NB4 (cell line): ENCODE measurements around the gene PIP5K1B.

ENCODE experiments used
- DNase-seq: peaks from one replicate; pipeline ENCODE4 v3.0.0; 2010; ENCODE audit warnings: low read depth
- H3K4me3 ChIP-seq: one replicate; pipeline ENCODE4 v1.5.1; 2011; ENCODE audit warnings: mild to moderate bottlenecking, low read depth, low read length, moderate library complexity
- MYC ChIP-seq: IDR thresholded peaks from 2 replicates; pipeline ENCODE4 v1.6.1; 2011; ENCODE audit warnings: low read depth, low read length
- POLR2A ChIP-seq: IDR thresholded peaks from 2 replicates; pipeline ENCODE4 v1.6.1; 2011; ENCODE audit warnings: mild to moderate bottlenecking; ENCODE audit not compliant: insufficient read length; ENCODE audit errors: extremely low read depth
- TF ChIP-seq, protein P1 (sequence below): IDR thresholded peaks from one replicate; pipeline ENCODE4 v1.5.1; 2012; ENCODE audit warnings: low read depth, low read length
- TF ChIP-seq, protein P2 (sequence below): IDR thresholded peaks from 2 replicates; pipeline ENCODE4 v1.6.1; 2011; ENCODE audit warnings: low read depth, low read length

The PIP5K1B gene

DNA sequence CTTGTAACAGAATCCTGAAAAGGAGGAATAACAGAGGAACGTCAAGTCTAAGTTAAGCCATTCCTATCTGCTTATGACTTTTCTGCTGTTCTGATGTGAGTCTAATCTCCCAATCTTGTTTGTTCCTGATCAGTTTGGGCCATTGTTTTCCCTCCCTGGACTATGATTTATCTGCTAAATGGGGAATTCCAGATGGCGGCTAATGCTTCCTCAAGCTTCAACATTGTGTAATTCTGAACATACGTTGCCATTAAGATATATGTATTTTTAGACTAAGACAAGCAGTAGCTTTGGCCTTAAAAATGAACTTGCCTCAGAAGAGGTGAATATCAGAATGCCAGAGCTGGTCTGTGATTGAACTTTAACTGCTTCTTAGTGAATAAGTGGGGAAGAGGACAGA lies 166.2 kb downstream of the PIP5K1B start:
- H3K4me3 ChIP-seq: no peak overlapping the region
- no peak for DNase-seq
- TF ChIP-seq, protein P1, sequence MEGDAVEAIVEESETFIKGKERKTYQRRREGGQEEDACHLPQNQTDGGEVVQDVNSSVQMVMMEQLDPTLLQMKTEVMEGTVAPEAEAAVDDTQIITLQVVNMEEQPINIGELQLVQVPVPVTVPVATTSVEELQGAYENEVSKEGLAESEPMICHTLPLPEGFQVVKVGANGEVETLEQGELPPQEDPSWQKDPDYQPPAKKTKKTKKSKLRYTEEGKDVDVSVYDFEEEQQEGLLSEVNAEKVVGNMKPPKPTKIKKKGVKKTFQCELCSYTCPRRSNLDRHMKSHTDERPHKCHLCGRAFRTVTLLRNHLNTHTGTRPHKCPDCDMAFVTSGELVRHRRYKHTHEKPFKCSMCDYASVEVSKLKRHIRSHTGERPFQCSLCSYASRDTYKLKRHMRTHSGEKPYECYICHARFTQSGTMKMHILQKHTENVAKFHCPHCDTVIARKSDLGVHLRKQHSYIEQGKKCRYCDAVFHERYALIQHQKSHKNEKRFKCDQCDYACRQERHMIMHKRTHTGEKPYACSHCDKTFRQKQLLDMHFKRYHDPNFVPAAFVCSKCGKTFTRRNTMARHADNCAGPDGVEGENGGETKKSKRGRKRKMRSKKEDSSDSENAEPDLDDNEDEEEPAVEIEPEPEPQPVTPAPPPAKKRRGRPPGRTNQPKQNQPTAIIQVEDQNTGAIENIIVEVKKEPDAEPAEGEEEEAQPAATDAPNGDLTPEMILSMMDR: no peak
- TF ChIP-seq POLR2A (no peak), MYC (no peak)
- TF ChIP-seq, protein P2, sequence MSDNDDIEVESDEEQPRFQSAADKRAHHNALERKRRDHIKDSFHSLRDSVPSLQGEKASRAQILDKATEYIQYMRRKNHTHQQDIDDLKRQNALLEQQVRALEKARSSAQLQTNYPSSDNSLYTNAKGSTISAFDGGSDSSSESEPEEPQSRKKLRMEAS: no peak

DNA sequence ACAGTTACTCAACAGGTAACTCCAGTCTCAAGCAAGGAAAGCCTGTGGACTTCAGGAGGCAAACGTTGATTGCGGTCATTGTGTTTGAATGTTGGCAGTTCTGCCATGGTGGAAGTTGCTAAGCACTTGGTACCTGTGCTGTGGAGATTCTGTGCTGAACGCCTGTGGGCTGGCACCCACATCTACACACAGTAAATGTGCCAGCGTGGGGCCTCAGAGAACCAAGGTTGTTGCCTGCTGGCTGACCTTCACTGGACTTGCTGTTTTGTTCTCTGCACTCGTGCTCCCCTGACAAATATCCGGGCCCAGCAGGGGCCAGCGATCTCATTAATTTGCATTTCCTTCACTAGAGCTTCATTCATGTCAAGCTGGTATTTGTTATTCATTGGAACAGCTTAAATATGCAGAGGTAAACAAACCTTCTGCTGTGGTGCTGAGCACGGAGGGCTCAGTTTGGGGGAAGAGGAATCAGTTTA lies 167.0 kb downstream of the PIP5K1B start:
- no peak for DNase-seq
- no peak for TF ChIP-seq POLR2A
- H3K4me3 ChIP-seq: no peak overlapping the region

DNA sequence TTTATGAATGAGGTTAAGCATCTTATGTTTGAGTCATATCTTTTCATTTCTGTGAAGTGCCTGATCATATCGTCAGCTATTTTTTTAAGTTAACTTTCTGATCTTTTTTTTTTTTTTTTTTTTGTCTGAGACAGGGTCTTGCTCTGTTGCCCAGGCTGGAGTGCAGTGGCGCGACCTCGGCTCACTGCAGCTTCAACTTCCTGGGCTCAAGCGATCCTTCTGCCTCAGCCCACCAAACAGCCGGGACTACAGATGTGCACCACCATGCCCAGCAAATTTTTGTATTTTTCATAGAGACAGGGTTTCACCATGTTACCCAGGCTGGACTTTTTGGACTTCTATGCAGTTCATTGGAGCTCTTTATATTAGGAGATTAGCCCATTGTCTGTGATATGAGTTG lies 168.1 kb downstream of the PIP5K1B start:
- H3K4me3 ChIP-seq: no peak overlapping the region
- TF ChIP-seq, protein P1: no peak
- TF ChIP-seq, protein P2: no peak
- no peak for TF ChIP-seq POLR2A
- TF ChIP-seq MYC: no peak

DNA sequence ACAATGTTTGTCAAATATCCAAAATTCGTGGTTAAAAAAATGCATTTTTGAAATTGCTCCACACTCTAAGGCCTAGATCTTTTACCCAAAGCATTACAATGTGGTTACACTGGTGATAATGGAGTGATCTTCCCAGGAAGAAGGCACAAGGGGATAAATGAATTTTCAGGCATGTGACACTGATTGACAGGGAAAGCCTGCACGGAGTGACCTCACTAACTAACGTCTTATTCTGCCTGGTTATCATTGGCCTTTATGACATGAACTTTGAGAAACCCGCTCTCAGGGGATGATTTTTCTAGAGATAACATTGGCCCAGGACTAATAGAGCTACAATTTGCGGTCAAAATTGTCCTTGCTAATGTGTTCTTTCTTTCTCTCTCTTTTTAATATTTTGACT lies 171.2 kb downstream of the PIP5K1B start:
- TF ChIP-seq POLR2A (no peak), MYC (no peak)
- TF ChIP-seq, protein P1: no peak
- TF ChIP-seq, protein P2: no peak
- H3K4me3 ChIP-seq: no peak overlapping the region
- no peak for DNase-seq

More for the DNA sequence above, 168.1 kb downstream of the PIP5K1B start:
- DNase-seq: no peak

DNA sequence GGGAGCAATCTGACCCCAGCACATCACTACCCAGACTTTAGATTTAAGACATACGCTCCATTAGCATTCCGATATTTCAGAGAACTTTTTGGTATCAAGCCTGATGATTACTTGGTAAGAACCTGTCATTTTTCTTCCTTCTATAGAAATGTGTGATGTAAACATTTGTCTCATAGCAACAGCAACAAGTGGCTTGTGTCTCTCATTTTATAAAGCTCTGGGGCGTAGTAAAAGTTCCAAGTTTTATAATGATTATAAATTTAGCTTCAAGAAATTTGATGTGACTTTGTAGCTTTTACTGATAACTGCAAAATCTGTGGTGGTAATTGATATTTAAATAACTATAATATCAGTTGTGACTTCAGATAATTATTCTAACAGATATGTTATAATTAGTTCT lies 171.6 kb downstream of the PIP5K1B start:
- DNase-seq: no peak
- H3K4me3 ChIP-seq: no peak overlapping the region
- TF ChIP-seq, protein P1: no peak
- no peak for TF ChIP-seq MYC

DNA sequence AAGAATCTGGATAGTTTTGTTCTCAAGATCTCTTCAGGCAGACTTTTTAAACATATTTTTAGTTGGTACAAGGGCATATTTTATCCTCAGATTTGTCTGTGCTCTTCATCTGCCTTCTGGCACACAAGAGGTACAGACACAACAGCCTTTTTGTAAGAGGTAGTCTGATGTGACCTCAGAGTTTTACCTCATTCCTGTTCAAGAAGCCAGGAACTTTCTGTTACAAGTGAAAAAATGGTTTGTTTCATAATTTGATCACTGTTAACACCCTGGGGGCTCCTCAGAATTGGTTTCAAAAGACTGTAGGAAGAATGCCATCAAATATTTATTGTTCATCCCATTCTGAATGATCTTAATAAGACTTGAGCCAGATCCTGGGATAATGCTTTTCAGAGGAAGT lies 172.2 kb downstream of the PIP5K1B start:
- TF ChIP-seq, protein P1: no peak
- TF ChIP-seq POLR2A (no peak), MYC (no peak)
- TF ChIP-seq, protein P2: no peak
- DNase-seq: no peak
- H3K4me3 ChIP-seq: no peak overlapping the region
